ENCODE results near the gene PDGFC. TPM values are rescaled to one million over a fixed set of nuclear protein-coding genes. Genes with fewer than 3 reads are reported as not detected.

Gene PDGFC
- total and polyA plus RNA-seq, 2 of the 8 experiments (the other 6 are each of a cell fraction or from before 2014, with no cell fraction given) = 0.65 to 2.7 TPM

GRCh38 chr4:156811963-156812362, 159.6 kb downstream of the PDGFC start:
- Histone ChIP-seq H2BK12ac (ENCODE audit: low read depth, low read length) (no peak overlapping the region), H2BK20ac (ENCODE audit: low read length) (no peak overlapping the region), H3K4me2 (ENCODE audit: insufficient read depth in 1 of 2, low read depth in 2 of 2, low read length in 2 of 2) (no peak overlapping the region), H3K14ac (ENCODE audit: insufficient read length) (no peak overlapping the region), H3K27me3 (replicated peaks in 1 of 4; ENCODE audit: control insufficient read depth in 3 of 4, extremely low read depth in 1 of 4, insufficient read depth in 3 of 4, low read length in 3 of 4) (no peaks in the 10 kb centered on the region), H3K4ac (replicated peaks; ENCODE audit: insufficient read length, low read depth, low read length) (no peak overlapping the region), H2BK120ac (replicated peaks; ENCODE audit: low read depth, low read length) (no peak overlapping the region), H2BK15ac (ENCODE audit: low read length) (no peak overlapping the region), H3K23ac (ENCODE audit: insufficient read length) (no peak overlapping the region), H3K23me2 (ENCODE audit: low read depth, low read length) (no peaks in the 10 kb centered on the region), H2BK5ac (ENCODE audit: low read depth, low read length) (no peak overlapping the region), H4K8ac (ENCODE audit: extremely low read depth, insufficient read depth, low read length) (no peak overlapping the region), H4K20me1 (replicated peaks in 1 of 2; ENCODE audit: control insufficient read depth in 1 of 2, insufficient read depth in 2 of 2, low read length in 2 of 2) (no peaks in the 10 kb centered on the region), H3K18ac (ENCODE audit: extremely low read depth, low read length) (no peak overlapping the region), H3K27ac (ENCODE audit: low read depth, low read length) (no peak overlapping the region), H3K9ac (replicated peaks in 1 of 4; ENCODE audit: extremely low read depth in 1 of 4, low read depth in 3 of 4, low read length in 3 of 4) (no peak overlapping the region), H3K9me3 (ENCODE audit: insufficient read depth in 2 of 2, low read depth in 1 of 2, low read length in 1 of 2) (no peaks in the 10 kb centered on the region), H2AFZ (ENCODE audit: low read length) (no peak overlapping the region), H3K79me1 (ENCODE audit: low read depth, low read length) (no peaks in the 10 kb centered on the region), H4K5ac (ENCODE audit: insufficient read length, low read depth, low read length) (no peak overlapping the region), H3K4me1 (replicated peaks in 1 of 4; ENCODE audit: control insufficient read depth in 3 of 4, insufficient read depth in 4 of 4, low read length in 3 of 4) (no peaks in the 10 kb centered on the region), H3K79me2 (ENCODE audit: control insufficient read depth in 1 of 2, insufficient read depth in 2 of 2, low read length in 2 of 2) (no peaks in the 10 kb centered on the region), H3K4me3 (ENCODE audit: extremely low read depth in 1 of 4, insufficient read depth in 2 of 4, low read depth in 3 of 4, low read length in 4 of 4) (no peak overlapping the region), H3K56ac (replicated peaks; ENCODE audit: insufficient read length, low read depth, low read length) (no peak overlapping the region), H2AK5ac (ENCODE audit: low read depth, low read length) (no peak overlapping the region), H4K91ac (replicated peaks; ENCODE audit: insufficient read length, low read length) (no peak overlapping the region), H3K36me3 (ENCODE audit: control insufficient read depth in 2 of 4, insufficient read depth in 4 of 4, low read length in 3 of 4) (no peaks in the 10 kb centered on the region)
- POLR2A ChIA-PET (ENCODE audit: partially characterized antibody) = no interaction called here
- no peak for TF ChIP-seq TAF7 (optimal IDR thresholded peaks at IDR 0.05; ENCODE audit: borderline replicate concordance, low read depth, low read length)
- WGBS, 2 experiments (ENCODE audit: extremely low coverage in 1 of 2, insufficient coverage in 1 of 2, insufficient read length in 1 of 2, insufficient replicate concordance in 2 of 2, low coverage in 1 of 2, low lambda C conversion rate in 2 of 2, missing lambda C conversion rate in 1 of 2) = 94% methylated on average over 4 of the region's 4 CpGs; no CpG with 5 or more reads in 1 of the 2 experiments
- CTCF ChIA-PET (ENCODE audit: partially characterized antibody) = no interaction called here
- DNase-seq (ENCODE audit: low read depth in 1 of 2, low spot score in 2 of 2) (no peak), FAIRE-seq (no peak)
